GM12878 (cell line): ENCODE measurements around the gene SMIM13. TPM values are rescaled to one million over a fixed set of nuclear protein-coding genes. Genes with fewer than 3 reads are reported as not detected.

Experiments used
- ATAC-seq: fragments of 200-7000 bp; cut with Tn5 transposase; 3 replicates; pipeline ENCODE4 v1.9.1; 2020; ENCODE audit warnings: mild to moderate bottlenecking, moderate library complexity
- BruUV-seq: library from RNA; stranded (reverse); fragments of 400-500 nt; replicated peaks from 2 replicates; lab custom pipeline; 2021; lab: Mats Ljungman, UMichigan
- CTCF ChIA-PET: fragments of 300-600 bp; sonication (Branson Sonifier 250); formaldehyde crosslinking; extraction: SDS; loops from one replicate; lab custom pipeline; 2021; ENCODE audit warnings: inconsistent platforms; lab: Yijun Ruan, JAX
- POLR2A ChIA-PET: fragments of 350-600 bp; formaldehyde crosslinking; extraction: SDS; loops from one replicate; lab custom pipeline; 2021; ENCODE audit warnings: inconsistent platforms; lab: Charles Lee
- RAD21 ChIA-PET: fragments of 300-600 bp; sonication (Branson Sonifier 250); formaldehyde crosslinking; loops from one replicate; lab custom pipeline; 2023; ENCODE audit warnings: antibody characterized with exemption; ENCODE audit not compliant: unreplicated experiment; lab: Charles Lee
- SMC1A ChIA-PET: fragments of 300-600 bp; sonication (Branson Sonifier 250); formaldehyde crosslinking; loops from one replicate; lab custom pipeline; 2023; ENCODE audit not compliant: unreplicated experiment, uncharacterized antibody; lab: Charles Lee
- DNase-seq: peaks from one replicate; pipeline ENCODE4 v3.0.0-alpha.2; 2011; ENCODE audit warnings: low read depth, low spot score
- FAIRE-seq: peaks from 3 replicates; lab custom pipeline; 2011; peaks lifted over from hg19 to GRCh38; lab: Jason Lieb, UNC
- H2AFZ ChIP-seq: 2 replicates; pipeline ENCODE4 v1.6.0; 2011; ENCODE audit warnings: low read depth, low read length, control low read depth; ENCODE audit not compliant: control insufficient read depth
- H3K27ac ChIP-seq: 2 replicates; pipeline ENCODE4 v1.5.1; 2011; ENCODE audit warnings: control low read depth; ENCODE audit not compliant: control insufficient read depth, insufficient read depth
- H3K27me3 ChIP-seq, 2 experiments: replicated peaks in 1 of 2; 2 replicates each; pipeline versions ENCODE4 v1.6.0 to v1.6.1; 2011; ENCODE audit warnings: low read length in 1 of 2; ENCODE audit not compliant: control insufficient read depth in 2 of 2, insufficient read depth in 2 of 2
- H3K36me3 ChIP-seq, 2 experiments: 2 replicates each; pipeline ENCODE4 v1.5.1; 2011; ENCODE audit warnings: low read length in 1 of 2; ENCODE audit not compliant: control insufficient read depth in 2 of 2, insufficient read depth in 2 of 2
- H3K4me1 ChIP-seq: 2 replicates; pipeline ENCODE4 v1.6.1; 2011; ENCODE audit warnings: mild to moderate bottlenecking, low read length, moderate library complexity, mixed read lengths; ENCODE audit not compliant: control insufficient read depth, insufficient read depth
- H3K4me2 ChIP-seq: 2 replicates; pipeline ENCODE4 v1.6.0; 2011; ENCODE audit warnings: control low read depth; ENCODE audit not compliant: control insufficient read depth, insufficient read depth
- H3K4me3 ChIP-seq: fragments of 200-600 bp; sonication (generic); 2 replicates; pipeline ENCODE4 v1.5.1; 2016
- H3K79me2 ChIP-seq: 2 replicates; pipeline ENCODE4 v1.6.0; 2011; ENCODE audit warnings: low read length; ENCODE audit not compliant: control insufficient read depth, insufficient read depth
- H3K9ac ChIP-seq: 2 replicates; pipeline ENCODE4 v1.8.0; 2011; ENCODE audit warnings: low read length, control low read depth, mixed read lengths; ENCODE audit not compliant: control insufficient read depth, insufficient read depth
- H3K9me3 ChIP-seq: replicated peaks from 3 replicates; pipeline ENCODE4 v1.5.1; 2011; ENCODE audit warnings: mild to moderate bottlenecking, low read length; ENCODE audit not compliant: control insufficient read depth, insufficient read depth
- H4K20me1 ChIP-seq: 2 replicates; pipeline ENCODE4 v1.6.0; 2011; ENCODE audit not compliant: control insufficient read depth, insufficient read depth
- IKZF1 ChIP-seq: fragments of 450-650 bp; conservative IDR thresholded peaks from 2 replicates; pipeline ENCODE4 v1.6.1; 2017; ENCODE audit warnings: antibody characterized with exemption, mild to moderate bottlenecking
- MEF2B ChIP-seq: fragments of 450-650 bp; IDR thresholded peaks from 2 replicates; pipeline ENCODE4 v1.6.1; 2018; ENCODE audit warnings: mild to moderate bottlenecking, moderate library complexity; ENCODE audit not compliant: partially characterized antibody, poor library complexity, severe bottlenecking
- SPI1 ChIP-seq: IDR thresholded peaks from 2 replicates; pipeline ENCODE4 v1.6.1; 2011; ENCODE audit warnings: low read depth, mild to moderate bottlenecking, low read length, moderate library complexity, borderline replicate concordance; ENCODE audit not compliant: insufficient read depth
- WGBS: methylation state at CpG from one replicate; pipeline ENCODE4 v1.1.6; 2016; ENCODE audit warnings: low lambda C conversion rate; ENCODE audit not compliant: insufficient replicate concordance, insufficient coverage; ENCODE audit errors: missing lambda C conversion rate; 5-methylcytosine and 5-hydroxymethylcytosine counted together
- in situ Hi-C: fragments of 300-500 bp; cut with MboI; formaldehyde crosslinking; loops from 9 replicates; pipeline ENCODE4 v1.14.3; 2018; ENCODE audit warnings: mixed read lengths
- intact Hi-C: fragments of 100-400 bp; cut with micrococcal nuclease; formaldehyde crosslinking; loops from one replicate; pipeline ENCODE4 v1.14.2; 2022; ENCODE audit not compliant: unreplicated experiment
- polyA plus RNA-seq, 11 experiments: library from polyadenylated mRNA; depleted of rRNA in 4 of 11; unstranded in 6 of 11; stranded (reverse) in 5 of 11; fragments of >200 nt; fragmentation: Nextera tagmentation in 4 of 11; fragmentation: Illumina TruSeq in 1 of 11; extraction: Ambion mirVana in 4 of 11; extraction: Trizol in 1 of 11; gene quantifications; 1 replicate in 1 of 11; 2 replicates in 10 of 11; pipeline versions ENCODE4 v1.2.1 to v1.2.3, GENCODE V29; 2011 to 2016; ENCODE audit warnings: inconsistent platforms in 2 of 11, missing spikeins in 2 of 11, low read depth in 1 of 11
- total RNA-seq, 4 experiments: library from RNA; depleted of rRNA in 3 of 4; stranded (reverse); fragments of >200 nt in 3 of 4; fragmentation: Illumina TruSeq in 1 of 4; extraction: Trizol in 1 of 4; gene quantifications; 2 replicates each; pipeline versions ENCODE4 v1.2.1 to v1.2.3, GENCODE V29; 2013 to 2021

SMIM13 gene
- total and polyA plus RNA-seq, 10 of the 15 experiments (the other 5 are each of a cell fraction or from before 2014, with no cell fraction given), result 2.0 to 8.5 (median 4.7) TPM

GRCh38 chr6:11142296-11143027 lies 48.8 kb downstream of the SMIM13 start:
- Histone ChIP-seq H3K4me1 (peaks cover 8% of the 10 kb centered on the region; the same call in 1 of the 2 replicates), H3K79me2 (no peaks in the 10 kb centered on the region), H3K36me3 (no peaks in the 10 kb centered on the region), H3K9ac (no peak overlapping the region), H3K27ac (no peak overlapping the region), H3K27me3 (no peaks in the 10 kb centered on the region), H3K4me3 (no peak overlapping the region), H3K4me2 (no peak overlapping the region), H2AFZ (no peak overlapping the region), H3K9me3 (no peaks in the 10 kb centered on the region), H4K20me1 (no peaks in the 10 kb centered on the region)
- DNase-seq (no peak), ATAC-seq (no peak), FAIRE-seq (no peak)
- 100% methylated on average over 7 of the region's 8 CpGs for WGBS
- ChIA-PET POLR2A (no interaction called here), CTCF (interaction anchor here (0.6 to 5.3 kb wide), 7 partner anchors 12 to 432 kb away, joined by 3 to 152 read pairs (median 4); no protein-coding TSS in a partner anchor), SMC1A (interaction anchor here (0.6 to 14.1 kb wide), 8 partner anchors 14 to 436 kb away, joined by 3 to 208 read pairs (median 8); no protein-coding TSS in a partner anchor), RAD21 (interaction anchor here (0.7 to 4.0 kb wide), 5 partner anchors 11 to 433 kb away, joined by 3 to 98 read pairs (median 6); no protein-coding TSS in a partner anchor)
- TF ChIP-seq SPI1 (peak; percentile 51; the same call in 1 of the 2 replicates), MEF2B (no peak), IKZF1 (0 out of 2 replicates have a peak, but pooled peaks have one; percentile 30)
- intact Hi-C loops (loop anchor here (5.0 kb wide), 2 partner anchors 180 to 190 kb away; no protein-coding TSS in a partner anchor), in situ Hi-C loops (loop anchor here (5.0 to 10.0 kb wide), 2 partner anchors 355 to 432 kb away; no protein-coding TSS in a partner anchor)
- no TSS peak for BruUV-seq
